Caco-2 (cell line): ENCODE measurements around the gene ZSWIM8. TPM values are rescaled to one million over a fixed set of nuclear protein-coding genes. Genes with fewer than 3 reads are reported as not detected.

ENCODE experiments used
- BruUV-seq: library from RNA; stranded (reverse); fragments of 400-500 nt; replicated peaks from 2 replicates; lab custom pipeline; 2021; lab: Mats Ljungman, UMichigan
- CTCF ChIA-PET: fragments of 300-600 bp; sonication (Branson Sonifier 250); formaldehyde crosslinking; loops from one replicate; lab custom pipeline; 2022; ENCODE audit warnings: antibody characterized with exemption; lab: Charles Lee
- POLR2A ChIA-PET: fragments of 300-600 bp; sonication (Branson Sonifier 250); formaldehyde crosslinking; loops from one replicate; lab custom pipeline; 2022; ENCODE audit warnings: antibody characterized with exemption; lab: Charles Lee
- DNase-seq, 2 experiments: peaks; one replicate each; pipeline versions ENCODE4 v3.0.0 to v3.0.0-alpha.2; 2020 to 2022
- H3K27me3 ChIP-seq: replicated peaks from 2 replicates; pipeline ENCODE4 v1.6.0; 2011; ENCODE audit warnings: low read length; ENCODE audit not compliant: control insufficient read depth, insufficient read depth
- H3K36me3 ChIP-seq: 2 replicates; pipeline ENCODE4 v1.5.1; 2011; ENCODE audit warnings: low read length; ENCODE audit not compliant: control insufficient read depth, insufficient read depth
- H3K4me1 ChIP-seq: fragments of 250-450 bp; sonication (Bioruptor Pico); 2 replicates; pipeline ENCODE4 v1.5.1; 2020; ENCODE audit warnings: mild to moderate bottlenecking
- H3K4me3 ChIP-seq: 2 replicates; pipeline ENCODE4 v1.5.1; 2011; ENCODE audit warnings: low read depth, mild to moderate bottlenecking, control low read depth, low read length
- H3K9me3 ChIP-seq: fragments of 250-450 bp; sonication (Bioruptor Pico); 2 replicates; pipeline ENCODE4 v1.5.1; 2020; ENCODE audit warnings: mild to moderate bottlenecking, moderate library complexity
- H3K27ac Mint-ChIP-seq: one replicate; pipeline ENCODE4 v1.8.0; 2022; ENCODE audit warnings: mixed read lengths; ENCODE audit not compliant: unreplicated experiment
- H3K27me3 Mint-ChIP-seq: one replicate; pipeline ENCODE4 v1.8.0; 2022; ENCODE audit warnings: mixed read lengths; ENCODE audit not compliant: insufficient read depth, unreplicated experiment
- H3K36me3 Mint-ChIP-seq: one replicate; pipeline ENCODE4 v1.8.0; 2022; ENCODE audit warnings: mild to moderate bottlenecking, mixed read lengths; ENCODE audit not compliant: insufficient read depth, unreplicated experiment
- H3K4me1 Mint-ChIP-seq: one replicate; pipeline ENCODE4 v1.8.0; 2022; ENCODE audit warnings: low read depth, mixed read lengths; ENCODE audit not compliant: unreplicated experiment
- H3K4me3 Mint-ChIP-seq: one replicate; pipeline ENCODE4 v1.8.0; 2022; ENCODE audit warnings: mild to moderate bottlenecking, moderate library complexity, mixed read lengths; ENCODE audit not compliant: unreplicated experiment
- H3K9me3 Mint-ChIP-seq: one replicate; pipeline ENCODE4 v1.8.0; 2022; ENCODE audit warnings: mixed read lengths; ENCODE audit not compliant: unreplicated experiment
- CTCF ChIP-seq, 2 experiments: fragments of 200-600 bp in 1 of 2; IDR thresholded peaks; 1 replicate in 1 of 2; 2 replicates in 1 of 2; pipeline versions ENCODE4 v1.5.1 to v1.8.0; 2011 to 2022; ENCODE audit warnings: antibody characterized with exemption in 1 of 2, control low read depth in 1 of 2, inconsistent platforms in 1 of 2, low read depth in 1 of 2, low read length in 1 of 2, mild to moderate bottlenecking in 1 of 2, moderate library complexity in 1 of 2; ENCODE audit not compliant: insufficient read depth in 1 of 2, severe bottlenecking in 1 of 2, unreplicated experiment in 1 of 2
- intact Hi-C: fragments of 100-400 bp; cut with micrococcal nuclease; formaldehyde crosslinking; loops from one replicate; pipeline ENCODE4 v1.10.0; 2022; ENCODE audit not compliant: unreplicated experiment
- total RNA-seq: library from RNA; stranded (reverse); gene quantifications from 2 replicates; pipeline ENCODE4 v1.2.3, GENCODE V29; 2022

ZSWIM8 gene
- total RNA-seq, 1 experiment from 2014 or later = 103 TPM

- BruUV-seq = no TSS peak
- no peaks in the 10 kb centered on the region for H3K9me3 ChIP-seq
- no peak overlapping the region for H3K4me3 ChIP-seq
- no peaks in the 10 kb centered on the region for H3K9me3 Mint-ChIP-seq
- H3K27ac Mint-ChIP-seq = no peak overlapping the region
- intact Hi-C loops = no loop called here
- peaks cover 51% of the 10 kb centered on the region for H3K36me3 Mint-ChIP-seq
- no peaks in the 10 kb centered on the region for H3K27me3 Mint-ChIP-seq
- H3K4me1 ChIP-seq = no peaks in the 10 kb centered on the region
- no peak for DNase-seq
- no peak for TF ChIP-seq CTCF (IDR thresholded peaks at IDR 0.05; ENCODE audit: insufficient read depth in 1 of 2, low read depth in 1 of 2, low read length in 1 of 2, severe bottlenecking in 1 of 2, unreplicated experiment in 1 of 2)
- H3K27me3 ChIP-seq = no peaks in the 10 kb centered on the region
- CTCF ChIA-PET = no interaction called here
- peak overlapping the region; percentile 24 for H3K4me3 Mint-ChIP-seq
- POLR2A ChIA-PET = no interaction called here
- H3K36me3 ChIP-seq = no peaks in the 10 kb centered on the region; the same call in 1 of the 2 replicates
- H3K4me1 Mint-ChIP-seq = no peaks in the 10 kb centered on the region
These were observed 23.8 kb downstream of the ZSWIM8 start for GRCh38 chr10:73809061-73809818.

GRCh38 chr10:73810358-73810734 lies 24.9 kb downstream of the ZSWIM8 start:
- Mint-ChIP-seq H3K4me1 (no peaks in the 10 kb centered on the region), H3K9me3 (no peaks in the 10 kb centered on the region), H3K27me3 (no peaks in the 10 kb centered on the region), H3K36me3 (peaks cover 55% of the 10 kb centered on the region), H3K27ac (peak overlapping the region; percentile 65), H3K4me3 (peak overlapping the region; percentile 72)
- CTCF ChIA-PET = interaction anchor here (0.7 kb wide), 1 partner anchor 10 kb away, joined by 4 read pairs; no protein-coding TSS in a partner anchor
- TF ChIP-seq CTCF (IDR thresholded peaks at IDR 0.05; ENCODE audit: insufficient read depth in 1 of 2, low read depth in 1 of 2, low read length in 1 of 2, severe bottlenecking in 1 of 2, unreplicated experiment in 1 of 2) = no peak
- POLR2A ChIA-PET = no interaction called here
- H3K36me3 ChIP-seq = no peaks in the 10 kb centered on the region
- peak overlapping the region; percentile 83 for H3K4me3 ChIP-seq
- BruUV-seq = no TSS peak
- H3K9me3 ChIP-seq = no peaks in the 10 kb centered on the region
- DNase-seq = no peak
- intact Hi-C loops = loop anchor here (2.0 kb wide), 1 partner anchor 24 kb away; no protein-coding TSS in a partner anchor
- no peaks in the 10 kb centered on the region for H3K27me3 ChIP-seq
- H3K4me1 ChIP-seq = no peaks in the 10 kb centered on the region

GRCh38 chr10:73810735-73811465 lies 25.5 kb downstream of the ZSWIM8 start:
- Mint-ChIP-seq H3K4me3 (peak overlapping the region; percentile 72), H3K27ac (peak overlapping the region; percentile 65), H3K4me1 (no peaks in the 10 kb centered on the region), H3K36me3 (peaks cover 49% of the 10 kb centered on the region), H3K9me3 (no peaks in the 10 kb centered on the region), H3K27me3 (no peaks in the 10 kb centered on the region)
- Histone ChIP-seq H3K4me3 (peak overlapping the region; percentile 83), H3K27me3 (no peaks in the 10 kb centered on the region), H3K36me3 (no peaks in the 10 kb centered on the region), H3K4me1 (no peaks in the 10 kb centered on the region), H3K9me3 (no peaks in the 10 kb centered on the region)
- ChIA-PET POLR2A (no interaction called here), CTCF (no interaction called here)
- peak in 1 of 2 experiments; percentile 51 for DNase-seq
- intact Hi-C loops = loop anchor here (2.0 kb wide), 1 partner anchor 24 kb away; no protein-coding TSS in a partner anchor
- TF ChIP-seq CTCF (IDR thresholded peaks at IDR 0.05; ENCODE audit: insufficient read depth in 1 of 2, low read depth in 1 of 2, low read length in 1 of 2, severe bottlenecking in 1 of 2, unreplicated experiment in 1 of 2) = no peak
- BruUV-seq = no TSS peak
